ENCODE results near the gene ERG28. TPM values are rescaled to one million over a fixed set of nuclear protein-coding genes. Genes with fewer than 3 reads are reported as not detected.

Gene ERG28
- polyA plus RNA-seq, 2 of the 4 experiments (the other 2 are of a cell fraction): 18.8 to 23.4 TPM

DNA sequence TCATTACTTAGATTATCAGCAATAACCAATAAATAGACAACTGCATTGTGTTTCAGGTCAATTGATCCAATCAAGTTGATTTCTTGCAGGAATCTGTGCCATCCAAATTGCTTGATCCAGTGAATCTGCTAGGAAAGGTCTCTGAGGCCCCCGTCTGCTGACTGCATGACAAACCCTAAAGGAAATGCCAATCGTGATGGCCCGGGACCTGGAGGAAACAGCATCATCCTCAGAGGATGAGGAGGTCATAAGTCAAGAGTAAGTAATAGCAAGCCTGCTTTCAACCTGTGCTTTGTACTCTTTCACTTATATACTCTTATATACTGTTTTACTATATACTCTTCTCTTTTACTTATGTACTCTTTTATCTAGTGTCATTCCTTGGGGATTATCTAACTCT is 2.3 kb upstream of the ERG28 start (continued):
- no peak for TF ChIP-seq CBX2 (IDR thresholded peaks at IDR 0.05; ENCODE audit: borderline replicate concordance, low read depth)
- no peak for TF ChIP-seq NR3C1 (IDR thresholded peaks at IDR 0.05)
- TF ChIP-seq RAD21 (conservative IDR thresholded peaks at IDR 0.05 in 1 of 2, IDR thresholded peaks at IDR 0.05 in 1 of 2): no peak

DNA sequence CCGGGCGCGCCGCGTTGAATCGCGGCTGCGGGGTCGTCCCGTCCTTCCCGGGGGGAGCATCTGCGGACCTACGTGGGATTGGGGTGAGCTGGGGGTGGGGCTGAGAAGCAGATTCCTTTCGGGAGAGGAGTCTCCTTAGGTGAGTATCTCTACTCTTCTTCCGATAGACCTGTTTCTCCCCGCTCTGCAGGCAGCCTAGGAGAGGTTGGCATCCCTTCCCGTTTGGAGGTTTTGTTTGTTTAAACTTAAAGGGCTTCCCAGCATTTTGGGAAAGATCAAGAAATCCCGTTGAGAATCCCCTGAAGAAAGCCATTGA is 781 bp upstream of the ERG28 start:
- under 1% methylated on average over 9 of the region's 18 CpGs for WGBS (ENCODE audit: missing lambda C conversion rate)
- CTCF ChIA-PET: interaction anchor here (0.6 to 13.9 kb wide), 3 partner anchors 12 to 321 kb away, joined by 3 to 546 read pairs (median 9); partner anchors contain the start of gene FLVCR2

DNA sequence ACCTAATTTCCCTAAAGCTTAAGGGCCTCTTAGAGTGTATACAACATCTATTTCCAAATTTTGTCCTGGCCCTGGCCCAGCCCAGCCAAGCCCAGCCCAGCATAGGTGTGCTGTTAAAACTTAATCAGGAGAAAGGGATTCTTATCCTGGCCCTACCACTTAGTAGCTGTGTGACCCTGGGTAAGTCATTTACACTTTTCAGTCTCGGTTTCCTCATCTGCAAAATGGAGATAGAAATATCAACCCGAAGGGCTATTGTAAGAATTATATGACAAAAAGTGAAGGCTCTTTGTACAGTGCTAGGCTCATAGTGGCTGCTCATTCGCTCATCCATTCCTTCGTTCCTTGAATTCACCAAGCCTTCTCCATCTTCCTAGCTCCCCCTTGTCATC is 442 bp downstream of the ERG28 start:
- no peak for ATAC-seq
- peaks cover 14% of the 10 kb centered on the region; the same call in 2 of the 3 replicates for H3K4me1 ChIP-seq
- ChIA-PET POLR2A (interaction anchor here (1.2 to 1.4 kb wide), 2 partner anchors 82 to 83 kb away, joined by 3 to 9 read pairs; partner anchors contain the start of gene FLVCR2), CTCF (interaction anchor here (0.8 to 13.9 kb wide), 7 partner anchors 13 to 322 kb away, joined by 3 to 546 read pairs (median 4); partner anchors contain the start of gene FLVCR2)
- H3K27ac ChIP-seq: peak overlapping the region; percentile 73 to 87
- no peak for FAIRE-seq
- peak overlapping the region; percentile 88 for H3K4me3 ChIP-seq
- H3K4me2 ChIP-seq: peak overlapping the region; percentile 85
- H3K9me3 ChIP-seq: no peaks in the 10 kb centered on the region
- TF ChIP-seq KDM5A (IDR thresholded peaks at IDR 0.05): 0 out of 2 replicates have a peak, but pooled peaks have one; percentile 28
- TF ChIP-seq CHD4 (IDR thresholded peaks at IDR 0.05; ENCODE audit: borderline replicate concordance): no peak
- WGBS (ENCODE audit: missing lambda C conversion rate): 1% methylated on average over 4 of the region's 4 CpGs
- no peak for DNase-seq (ENCODE audit: low read depth in 1 of 2, low spot score in 1 of 2)

More for the DNA sequence above, 781 bp upstream of the ERG28 start:
- POLR2A ChIA-PET: interaction anchor here (0.6 to 1.4 kb wide), 6 partner anchors 16 to 555 kb away, joined by 3 to 9 read pairs (median 3); no protein-coding TSS in a partner anchor
- TF ChIP-seq, protein P1, sequence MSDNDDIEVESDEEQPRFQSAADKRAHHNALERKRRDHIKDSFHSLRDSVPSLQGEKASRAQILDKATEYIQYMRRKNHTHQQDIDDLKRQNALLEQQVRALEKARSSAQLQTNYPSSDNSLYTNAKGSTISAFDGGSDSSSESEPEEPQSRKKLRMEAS (IDR thresholded peaks at IDR 0.05): no peak
- TF ChIP-seq SMC3 (IDR thresholded peaks at IDR 0.05) (no peak), NFE2L2 (conservative IDR thresholded peaks at IDR 0.05; ENCODE audit: low read length) (no peak), NPAS2 (CRISPR knock-in tag; IDR thresholded peaks at IDR 0.05; ENCODE audit: borderline replicate concordance) (no peak), RNF2 (IDR thresholded peaks at IDR 0.05; ENCODE audit: borderline replicate concordance, low read depth) (no peak), HOXA7 (CRISPR knock-in tag; IDR thresholded peaks at IDR 0.05) (no peak), CHD4 (IDR thresholded peaks at IDR 0.05; ENCODE audit: borderline replicate concordance) (no peak), CHD2 (IDR thresholded peaks at IDR 0.05; ENCODE audit: low read length, partially characterized antibody) (no peak), MAFK (IDR thresholded peaks at IDR 0.05; ENCODE audit: partially characterized antibody) (no peak), CBX8 (IDR thresholded peaks at IDR 0.05) (no peak), MYC (IDR thresholded peaks at IDR 0.05; ENCODE audit: borderline replicate concordance, low read length) (no peak)
- no peaks in the 10 kb centered on the region for H3K9me3 ChIP-seq
- H3K4me2 ChIP-seq: peak overlapping the region; percentile 94
- peak overlapping the region; percentile 80 to 87 for H3K27ac ChIP-seq
- peak overlapping the region; percentile 88 for H3K4me3 ChIP-seq
- H3K4me1 ChIP-seq: peaks cover 14% of the 10 kb centered on the region; the same call in 2 of the 3 replicates
- ATAC-seq (peak; percentile 47; a peak in 4 of 6 replicates), DNase-seq (ENCODE audit: low read depth in 1 of 2, low spot score in 1 of 2) (no peak), FAIRE-seq (no peak)

DNA sequence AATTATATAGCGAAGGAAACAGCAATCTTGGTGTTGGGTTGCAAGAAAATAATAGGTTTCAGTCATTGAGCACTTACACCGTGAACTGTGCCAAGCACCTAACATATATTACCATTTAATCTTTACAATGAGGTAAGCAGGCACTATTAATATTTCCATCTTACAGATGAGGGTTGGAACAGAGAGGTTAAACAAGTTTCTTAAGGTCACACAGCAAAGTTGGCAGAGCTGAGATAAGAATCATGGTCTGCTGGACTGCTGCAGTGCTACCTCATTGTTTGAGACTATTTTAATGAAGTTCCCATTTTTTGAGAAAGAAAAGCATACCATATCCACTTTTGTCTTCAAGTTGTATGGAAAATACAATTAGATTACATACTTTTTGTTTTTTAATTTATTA is 1.7 kb downstream of the ERG28 start:
- TF ChIP-seq NR3C1 (IDR thresholded peaks at IDR 0.05): no peak
- TF ChIP-seq JUN (IDR thresholded peaks at IDR 0.05): no peak
- no peak for TF ChIP-seq FOSB (CRISPR knock-in tag; IDR thresholded peaks at IDR 0.05)
- no peak for TF ChIP-seq GATA3 (IDR thresholded peaks at IDR 0.05; ENCODE audit: borderline replicate concordance)
- TF ChIP-seq, protein P2, sequence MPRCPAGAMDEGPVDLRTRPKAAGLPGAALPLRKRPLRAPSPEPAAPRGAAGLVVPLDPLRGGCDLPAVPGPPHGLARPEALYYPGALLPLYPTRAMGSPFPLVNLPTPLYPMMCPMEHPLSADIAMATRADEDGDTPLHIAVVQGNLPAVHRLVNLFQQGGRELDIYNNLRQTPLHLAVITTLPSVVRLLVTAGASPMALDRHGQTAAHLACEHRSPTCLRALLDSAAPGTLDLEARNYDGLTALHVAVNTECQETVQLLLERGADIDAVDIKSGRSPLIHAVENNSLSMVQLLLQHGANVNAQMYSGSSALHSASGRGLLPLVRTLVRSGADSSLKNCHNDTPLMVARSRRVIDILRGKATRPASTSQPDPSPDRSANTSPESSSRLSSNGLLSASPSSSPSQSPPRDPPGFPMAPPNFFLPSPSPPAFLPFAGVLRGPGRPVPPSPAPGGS (IDR thresholded peaks at IDR 0.05): no peak
- no peak for TF ChIP-seq BHLHE40 (IDR thresholded peaks at IDR 0.05; ENCODE audit: low read depth, low read length)
- no peak for TF ChIP-seq ZNF302 (CRISPR knock-in tag; IDR thresholded peaks at IDR 0.05)
- no peak for TF ChIP-seq CHD4 (IDR thresholded peaks at IDR 0.05; ENCODE audit: borderline replicate concordance)
- TF ChIP-seq POLR2A (IDR thresholded peaks at IDR 0.05; ENCODE audit: low read length): no peak
- TF ChIP-seq NFE2L2 (conservative IDR thresholded peaks at IDR 0.05; ENCODE audit: low read length): no peak
- no peak for TF ChIP-seq EP300 (IDR thresholded peaks at IDR 0.05)
- TF ChIP-seq HOXB5 (CRISPR knock-in tag; IDR thresholded peaks at IDR 0.05): no peak
- TF ChIP-seq MYC (IDR thresholded peaks at IDR 0.05; ENCODE audit: borderline replicate concordance, low read length): no peak
- TF ChIP-seq, protein P3, sequence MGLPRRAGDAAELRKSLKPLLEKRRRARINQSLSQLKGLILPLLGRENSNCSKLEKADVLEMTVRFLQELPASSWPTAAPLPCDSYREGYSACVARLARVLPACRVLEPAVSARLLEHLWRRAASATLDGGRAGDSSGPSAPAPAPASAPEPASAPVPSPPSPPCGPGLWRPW (IDR thresholded peaks at IDR 0.05): no peak
- no peak for TF ChIP-seq SMC3 (IDR thresholded peaks at IDR 0.05)
- TF ChIP-seq, protein P4, sequence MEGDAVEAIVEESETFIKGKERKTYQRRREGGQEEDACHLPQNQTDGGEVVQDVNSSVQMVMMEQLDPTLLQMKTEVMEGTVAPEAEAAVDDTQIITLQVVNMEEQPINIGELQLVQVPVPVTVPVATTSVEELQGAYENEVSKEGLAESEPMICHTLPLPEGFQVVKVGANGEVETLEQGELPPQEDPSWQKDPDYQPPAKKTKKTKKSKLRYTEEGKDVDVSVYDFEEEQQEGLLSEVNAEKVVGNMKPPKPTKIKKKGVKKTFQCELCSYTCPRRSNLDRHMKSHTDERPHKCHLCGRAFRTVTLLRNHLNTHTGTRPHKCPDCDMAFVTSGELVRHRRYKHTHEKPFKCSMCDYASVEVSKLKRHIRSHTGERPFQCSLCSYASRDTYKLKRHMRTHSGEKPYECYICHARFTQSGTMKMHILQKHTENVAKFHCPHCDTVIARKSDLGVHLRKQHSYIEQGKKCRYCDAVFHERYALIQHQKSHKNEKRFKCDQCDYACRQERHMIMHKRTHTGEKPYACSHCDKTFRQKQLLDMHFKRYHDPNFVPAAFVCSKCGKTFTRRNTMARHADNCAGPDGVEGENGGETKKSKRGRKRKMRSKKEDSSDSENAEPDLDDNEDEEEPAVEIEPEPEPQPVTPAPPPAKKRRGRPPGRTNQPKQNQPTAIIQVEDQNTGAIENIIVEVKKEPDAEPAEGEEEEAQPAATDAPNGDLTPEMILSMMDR (IDR thresholded peaks at IDR 0.05): no peak
- ChIA-PET CTCF (interaction anchor here (2.6 to 13.9 kb wide), 2 partner anchors 84 to 170 kb away, joined by 9 to 546 read pairs; partner anchors contain the start of gene FLVCR2), POLR2A (no interaction called here)
- Histone ChIP-seq H3K4me3 (no peak overlapping the region), H3K4me1 (peaks cover 14% of the 10 kb centered on the region; the same call in 2 of the 3 replicates), H3K4me2 (no peak overlapping the region), H3K27ac (no peak overlapping the region), H3K9me3 (no peaks in the 10 kb centered on the region)
- no peak for ATAC-seq
- WGBS (ENCODE audit: missing lambda C conversion rate): 95% methylated on average over 2 of the region's 2 CpGs
- FAIRE-seq: no peak
- DNase-seq (ENCODE audit: low read depth in 1 of 2, low spot score in 1 of 2): no peak
